ENCODE measurements around the gene SLC9A8.
"Not testable (repeated sequence)": the region's sequence is repeated elsewhere in the genome, so short reads cannot be mapped to it uniquely, and the experiment has no call there.

Gene SLC9A8

GRCh38 chr20:49880724-49881445 lies 68.3 kb downstream of the SLC9A8 start:
- DNase-seq = no peak

- DNase-seq = no peak
Measured at GRCh38 chr20:49882171-49882970, 69.7 kb downstream of the SLC9A8 start.

GRCh38 chr20:49883246-49883802 lies 70.7 kb downstream of the SLC9A8 start:
- no peak for DNase-seq

GRCh38 chr20:49885558-49886332 lies 73.1 kb downstream of the SLC9A8 start:
- no peak for DNase-seq

- no peak for DNase-seq
Measured at GRCh38 chr20:49886571-49887213, 74.1 kb downstream of the SLC9A8 start.

GRCh38 chr20:49887251-49888211 lies 74.9 kb downstream of the SLC9A8 start:
- DNase-seq = no peak

DNA sequence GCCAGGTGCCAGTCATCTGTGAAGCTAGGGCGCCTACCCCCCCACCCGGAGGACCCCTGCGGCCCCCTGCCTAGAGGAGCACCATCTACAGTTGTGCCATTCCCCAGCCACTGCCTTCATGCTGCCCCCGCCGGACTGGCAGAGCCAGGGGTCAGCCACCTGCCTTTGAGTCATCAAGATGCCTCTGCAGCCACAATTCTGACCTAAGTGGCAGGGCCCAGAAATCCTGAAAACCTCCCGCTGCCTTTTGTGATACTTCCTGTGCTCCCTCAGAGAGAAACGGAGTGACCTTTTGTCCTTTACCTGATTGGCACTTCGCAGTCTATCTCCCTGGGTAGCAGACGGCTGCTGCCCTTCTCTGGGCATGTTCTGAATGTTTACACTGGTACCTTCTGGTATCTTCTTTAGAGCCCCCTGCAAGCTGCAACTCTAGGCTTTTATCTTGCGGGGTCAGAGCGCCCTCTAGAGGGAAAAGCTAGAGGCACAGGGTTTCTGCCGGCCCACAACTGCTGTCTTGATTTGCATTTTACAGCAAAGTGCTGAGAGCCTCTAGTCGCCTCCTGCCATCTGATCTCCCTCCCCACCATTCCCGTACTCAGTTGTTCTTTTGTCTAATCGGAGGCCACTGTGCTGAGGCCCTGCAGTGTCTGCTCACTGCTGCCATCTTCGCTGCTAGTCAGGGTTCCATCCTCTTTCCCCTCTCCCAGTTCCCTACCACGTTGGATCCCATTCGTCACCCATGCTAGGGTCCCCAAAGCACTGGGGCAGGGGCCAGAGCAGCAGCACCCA lies 75.8 kb downstream of the SLC9A8 start:
- peak; percentile 23 for DNase-seq

DNA sequence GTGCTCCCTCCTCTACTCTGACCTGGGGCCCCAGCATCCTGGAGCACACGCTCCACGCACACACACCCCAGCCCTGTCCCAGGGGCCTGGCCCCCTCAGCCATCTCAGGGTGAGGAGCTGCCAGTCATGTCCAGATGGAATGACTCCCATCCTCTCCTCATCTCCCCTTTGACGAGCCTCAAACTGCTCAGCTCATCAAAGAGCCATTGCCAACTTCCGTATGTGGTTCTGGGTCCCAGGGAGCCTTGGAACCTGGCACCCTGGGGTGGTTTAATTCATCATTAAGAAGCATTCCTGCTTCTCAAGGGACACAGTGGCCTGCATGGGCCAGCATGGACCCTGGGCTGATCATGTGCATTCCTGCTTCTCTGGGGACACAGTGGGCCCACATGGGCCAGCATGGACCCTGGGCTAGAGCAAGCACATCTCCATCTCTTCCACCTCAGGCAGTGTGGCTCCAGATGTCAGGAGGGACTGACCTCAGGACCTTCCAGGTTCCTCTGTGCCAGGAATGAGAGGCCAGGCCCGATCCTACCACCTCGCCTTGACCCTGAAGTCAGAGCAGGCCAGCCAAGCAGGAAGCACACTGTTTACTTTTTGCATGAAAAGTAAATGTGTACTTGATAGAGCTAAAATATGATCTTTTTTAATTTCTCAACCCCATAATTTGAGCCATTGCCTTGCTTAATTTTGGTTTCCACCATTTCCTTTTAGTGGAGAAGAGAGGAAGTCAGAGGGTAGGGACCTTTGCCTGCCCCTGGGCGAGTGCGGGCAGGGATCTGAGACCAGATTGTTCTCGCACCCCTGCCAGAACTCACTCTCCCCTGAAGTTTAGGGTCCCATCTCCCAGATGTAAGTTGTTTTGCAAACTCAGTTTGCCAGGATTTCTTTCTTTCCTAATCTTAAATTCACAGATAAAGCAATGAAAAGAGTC lies 76.6 kb downstream of the SLC9A8 start:
- DNase-seq = no peak

DNA sequence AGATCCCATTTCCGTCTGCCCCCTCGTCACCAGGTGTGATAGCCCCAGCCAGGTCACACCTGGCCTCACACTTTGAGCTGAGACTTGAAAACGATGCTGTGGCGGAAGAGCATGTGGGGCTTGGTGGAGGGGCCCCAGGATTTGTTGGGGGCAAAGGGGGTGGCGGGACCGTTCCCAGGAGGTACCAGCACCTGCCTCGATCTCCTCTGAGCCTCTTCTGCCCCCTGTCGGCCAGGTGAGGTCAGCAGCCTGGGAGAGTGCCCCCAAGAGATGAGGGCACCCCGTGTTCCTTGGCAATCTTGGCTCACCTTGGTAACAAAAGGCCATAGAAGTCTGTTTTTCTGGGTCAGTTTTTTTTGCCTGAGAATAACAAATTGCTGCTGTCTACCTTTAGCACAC lies 77.3 kb downstream of the SLC9A8 start:
- DNase-seq = no peak

GRCh38 chr20:49890471-49891361 lies 78.1 kb downstream of the SLC9A8 start:
- DNase-seq = no peak

DNA sequence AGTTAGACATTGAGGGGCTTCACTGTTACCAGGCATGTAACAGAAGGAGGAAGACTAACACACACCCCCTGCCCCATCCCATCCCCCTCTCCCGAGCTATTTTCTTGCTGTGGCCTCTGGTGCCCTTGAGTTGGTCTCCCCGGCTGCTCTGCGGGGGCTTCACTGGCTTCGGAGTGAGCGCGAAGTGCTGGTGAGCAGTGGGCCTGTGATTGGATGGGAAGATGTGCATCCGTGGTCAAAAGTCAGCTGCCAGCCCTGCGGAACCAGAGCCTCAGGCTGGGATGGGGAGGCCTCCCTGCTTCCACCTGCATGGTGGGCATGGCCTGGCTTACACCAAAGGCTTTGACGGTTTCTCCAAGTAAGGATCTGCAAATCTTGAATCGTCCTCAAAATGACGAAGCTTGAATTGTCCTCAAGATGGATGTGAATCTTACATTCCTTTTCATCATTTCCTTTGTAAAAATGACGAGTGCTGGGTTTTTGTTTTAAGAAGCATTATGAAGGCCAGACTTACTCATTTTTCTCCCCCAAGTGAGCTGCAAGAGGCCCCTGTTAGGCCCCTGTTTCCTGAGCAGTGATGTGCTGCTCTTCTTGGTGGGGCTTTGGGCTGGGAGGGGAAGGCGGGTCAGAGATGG lies 79.0 kb downstream of the SLC9A8 start:
- no peak for DNase-seq

DNA sequence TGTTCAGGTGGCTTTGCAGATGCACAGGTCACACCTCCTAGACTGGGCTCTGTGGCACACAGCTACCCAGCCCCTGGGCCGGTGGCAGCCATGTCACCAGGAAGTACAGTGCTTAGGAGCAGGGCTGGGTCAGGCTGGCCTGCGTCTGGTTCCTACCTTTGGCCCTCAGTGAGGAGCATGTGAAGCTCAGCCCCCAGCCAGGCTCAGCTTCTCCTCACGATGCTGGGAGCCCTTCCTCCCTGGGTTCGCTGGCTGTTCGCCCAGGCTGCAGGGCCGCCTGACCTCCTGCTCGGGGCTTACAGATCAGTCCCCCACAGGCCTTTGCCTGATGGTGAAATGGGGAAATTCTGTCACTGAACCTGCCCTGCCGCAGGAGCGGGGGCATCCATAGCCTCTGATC lies 79.6 kb downstream of the SLC9A8 start:
- no peak for DNase-seq

DNA sequence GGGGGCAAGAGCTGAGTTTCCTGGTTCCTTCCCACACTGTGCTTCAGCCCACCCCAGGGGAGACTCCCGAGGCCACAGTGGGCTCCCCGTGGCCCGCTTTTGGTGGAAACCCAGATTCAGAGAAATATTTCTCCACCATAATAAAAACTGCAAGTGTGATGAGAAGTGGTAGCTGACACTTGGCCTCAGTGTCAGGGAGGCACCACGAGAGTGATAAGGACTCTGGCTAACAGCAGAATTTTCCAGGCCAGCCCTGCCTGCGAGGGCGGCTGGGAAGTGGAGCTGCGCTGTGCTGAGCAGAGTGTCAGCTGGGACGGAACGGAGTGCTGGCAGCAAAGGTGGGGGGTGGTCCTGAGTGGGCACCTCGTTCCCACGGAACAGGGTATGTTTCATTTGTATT lies 80.2 kb downstream of the SLC9A8 start:
- no peak for DNase-seq

- no peak for DNase-seq
Measured at GRCh38 chr20:49893242-49894072, 80.8 kb downstream of the SLC9A8 start.

- no peak for DNase-seq
Measured at GRCh38 chr20:49894073-49894470, 81.4 kb downstream of the SLC9A8 start.

- not testable (repeated sequence) for DNase-seq
Measured at GRCh38 chr20:49895474-49896093, 83.0 kb downstream of the SLC9A8 start.

All from NCI-H524 treated with DMSO at 0.1 percent for 48 hours (cell line).